Effector CD4-positive, alpha-beta T cell (primary cell): Measurements from ENCODE around the gene LMX1A. TPM values are rescaled to one million over a fixed set of nuclear protein-coding genes. Genes with fewer than 3 reads are reported as not detected.

ENCODE experiments used
- DNase-seq: peaks from one replicate; pipeline ENCODE4 v3.0.0-alpha.2; 2020
- total RNA-seq: gene quantifications from one replicate; lab custom pipeline; 2026; lab: John Stamatoyannopoulos, UW

Gene LMX1A
- total RNA-seq = not detected

GRCh38 chr1:165355977-165356811 lies at the start of gene LMX1A:
LMX1A (minus strand) TSS chr1:165356715; CDS start chr1:165355559, 1,156 bp downstream.
- no peak for DNase-seq

- DNase-seq = no peak
These were observed 47.4 kb upstream of the LMX1A start for GRCh38 chr1:165403835-165404482.

- DNase-seq = no peak
These were observed 46.1 kb upstream of the LMX1A start for GRCh38 chr1:165402517-165403111.

- no peak for DNase-seq
These were observed 41.4 kb upstream of the LMX1A start for GRCh38 chr1:165397944-165398343.

- DNase-seq = no peak
These were observed 39.4 kb upstream of the LMX1A start for GRCh38 chr1:165395901-165396300.

GRCh38 chr1:165395478-165395877 lies 39.0 kb upstream of the LMX1A start:
- DNase-seq = no peak

- DNase-seq = peak; percentile 81
These were observed 36.4 kb upstream of the LMX1A start for GRCh38 chr1:165392634-165393571.

GRCh38 chr1:165389609-165390008 lies 33.1 kb upstream of the LMX1A start:
- no peak for DNase-seq

- DNase-seq = no peak
These were observed 31.4 kb upstream of the LMX1A start for GRCh38 chr1:165387961-165388360.

GRCh38 chr1:165387505-165387904 lies 31.0 kb upstream of the LMX1A start:
- no peak for DNase-seq

GRCh38 chr1:165383599-165384405 lies 27.3 kb upstream of the LMX1A start:
- DNase-seq = no peak

GRCh38 chr1:165383067-165383466 lies 26.6 kb upstream of the LMX1A start:
- no peak for DNase-seq

- no peak for DNase-seq
These were observed 25.4 kb upstream of the LMX1A start for GRCh38 chr1:165381745-165382505.

- no peak for DNase-seq
These were observed 20.3 kb upstream of the LMX1A start for GRCh38 chr1:165376811-165377311.

GRCh38 chr1:165376041-165376810 lies 19.7 kb upstream of the LMX1A start:
- no peak for DNase-seq

- no peak for DNase-seq
These were observed 19.1 kb upstream of the LMX1A start for GRCh38 chr1:165375623-165376022.

GRCh38 chr1:165371588-165372225 lies 15.2 kb upstream of the LMX1A start:
- DNase-seq = no peak

GRCh38 chr1:165369255-165369848 lies 12.8 kb upstream of the LMX1A start:
- peak; percentile 45 for DNase-seq
